Smooth muscle cell (in vitro differentiated cells): ENCODE data around the gene PTK7. TPM values are rescaled to one million over a fixed set of nuclear protein-coding genes. Genes with fewer than 3 reads are reported as not detected.
A peak's percentile ranks its signal among the peaks of the same experiment; 100 is the strongest.
"Not testable (repeated sequence)": the region's sequence is repeated elsewhere in the genome, so short reads cannot be mapped to it uniquely, and the experiment has no call there.

Experiments
- DNase-seq: peaks from one replicate; lab custom pipeline; 2025; ENCODE audit not compliant: unreplicated experiment; lab: John Stamatoyannopoulos, UW
- H2AFZ ChIP-seq: fragments of 200-600 bp; sonication (generic); 2 replicates; pipeline ENCODE4 v1.6.0; 2016; ENCODE audit warnings: antibody characterized with exemption, low read depth, mild to moderate bottlenecking
- H3F3A ChIP-seq: fragments of 200-600 bp; sonication (generic); 2 replicates; pipeline ENCODE4 v1.6.0; 2017; ENCODE audit warnings: antibody characterized with exemption, low read depth
- H3K27ac ChIP-seq: fragments of 200-600 bp; sonication (generic); 2 replicates; pipeline ENCODE4 v1.5.1; 2016; ENCODE audit warnings: low read depth, mild to moderate bottlenecking
- H3K27me3 ChIP-seq: fragments of 200-600 bp; sonication (generic); 2 replicates; pipeline ENCODE4 v1.6.1; 2016; ENCODE audit warnings: low read depth, mild to moderate bottlenecking
- H3K36me3 ChIP-seq: fragments of 200-600 bp; sonication (generic); 2 replicates; pipeline ENCODE4 v1.5.1; 2016; ENCODE audit warnings: low read depth
- H3K4me1 ChIP-seq: fragments of 200-600 bp; sonication (generic); 2 replicates; pipeline ENCODE4 v1.5.1; 2016; ENCODE audit warnings: low read depth
- H3K4me2 ChIP-seq: fragments of 200-600 bp; sonication (generic); 2 replicates; pipeline ENCODE4 v1.6.0; 2016; ENCODE audit warnings: mild to moderate bottlenecking
- H3K4me3 ChIP-seq: fragments of 200-600 bp; sonication (generic); 2 replicates; pipeline ENCODE4 v1.5.1; 2016; ENCODE audit warnings: mild to moderate bottlenecking
- H3K79me2 ChIP-seq: fragments of 200-600 bp; sonication (generic); 2 replicates; pipeline ENCODE4 v1.6.0; 2016; ENCODE audit warnings: low read depth, mild to moderate bottlenecking
- H3K9ac ChIP-seq: fragments of 200-600 bp; sonication (generic); 2 replicates; pipeline ENCODE4 v1.6.0; 2016; ENCODE audit warnings: low read depth
- H3K9me3 ChIP-seq: fragments of 200-600 bp; sonication (generic); replicated peaks from 2 replicates; pipeline ENCODE4 v1.5.1; 2016; ENCODE audit warnings: low read depth
- H4K20me1 ChIP-seq: fragments of 200-600 bp; sonication (generic); 2 replicates; pipeline ENCODE4 v1.6.0; 2016; ENCODE audit warnings: low read depth
- CTCF ChIP-seq: fragments of 200-600 bp; sonication (generic); IDR thresholded peaks from 2 replicates; pipeline ENCODE4 v1.5.1; 2017; ENCODE audit warnings: borderline replicate concordance, mild to moderate bottlenecking, antibody characterized with exemption; ENCODE audit not compliant: insufficient read depth, poor library complexity, severe bottlenecking
- WGBS: methylation state at CpG from one replicate; pipeline ENCODE4 v1.1.7; 2016; ENCODE audit warnings: low lambda C conversion rate; 5-methylcytosine and 5-hydroxymethylcytosine counted together
- polyA plus RNA-seq: library from polyadenylated mRNA; unstranded; fragments of >200 nt; fragmentation: Nextera tagmentation; extraction: Ambion mirVana; gene quantifications from 2 replicates; pipeline ENCODE4 v1.2.1, GENCODE V29; 2016
- total RNA-seq: library from RNA; depleted of rRNA; stranded (reverse); fragments of >200 nt; gene quantifications from 2 replicates; pipeline ENCODE4 v1.2.3, GENCODE V29; 2014

PTK7 gene
- total and polyA plus RNA-seq, 2 experiments from 2014 or later = 376 to 598 TPM

GRCh38 chr6:43113431-43114260 lies 37.5 kb downstream of the PTK7 start:
- Histone ChIP-seq H3K9me3 (no peaks in the 10 kb centered on the region), H3K36me3 (no peaks in the 10 kb centered on the region), H3K9ac (peak overlapping the region; percentile 92), H3K4me1 (peaks cover 38% of the 10 kb centered on the region), H3K27ac (peak overlapping the region; percentile 100), H2AFZ (no peak overlapping the region), H3K4me2 (peak overlapping the region; percentile 75), H3F3A (peaks cover 48% of the 10 kb centered on the region), H4K20me1 (peaks cover 42% of the 10 kb centered on the region), H3K79me2 (peaks cover 95% of the 10 kb centered on the region), H3K4me3 (no peak overlapping the region), H3K27me3 (no peaks in the 10 kb centered on the region)
- no peak for DNase-seq
- TF ChIP-seq CTCF = no peak
- WGBS = 36% methylated on average over 8 of the region's 12 CpGs

GRCh38 chr6:43115365-43115764 lies 39.3 kb downstream of the PTK7 start:
- H3K79me2 ChIP-seq = peaks cover 95% of the 10 kb centered on the region
- H3K9me3 ChIP-seq = no peaks in the 10 kb centered on the region
- no peaks in the 10 kb centered on the region for H3K36me3 ChIP-seq
- H3K27ac ChIP-seq = peak overlapping the region; percentile 100
- H3K4me2 ChIP-seq = peak overlapping the region; percentile 75
- peaks cover 61% of the 10 kb centered on the region for H3F3A ChIP-seq
- no peak overlapping the region for H2AFZ ChIP-seq
- H4K20me1 ChIP-seq = peaks cover 26% of the 10 kb centered on the region
- no peak for TF ChIP-seq CTCF
- 32% methylated on average over 6 of the region's 6 CpGs for WGBS
- H3K4me1 ChIP-seq = peaks cover 48% of the 10 kb centered on the region
- no peak for DNase-seq
- H3K9ac ChIP-seq = peak overlapping the region; percentile 39
- H3K4me3 ChIP-seq = no peak overlapping the region
- H3K27me3 ChIP-seq = no peaks in the 10 kb centered on the region

GRCh38 chr6:43117466-43117865 lies 41.4 kb downstream of the PTK7 start:
- H2AFZ ChIP-seq, H4K20me1 ChIP-seq, H3K4me3 ChIP-seq, H3K9me3 ChIP-seq, H3K36me3 ChIP-seq, DNase-seq, H3K27me3 ChIP-seq: not testable (repeated sequence)
- H3K4me1 ChIP-seq = peaks cover 66% of the 10 kb centered on the region
- peak overlapping the region; percentile 100 for H3K27ac ChIP-seq
- H3K9ac ChIP-seq = peak overlapping the region; percentile 69
- peaks cover 72% of the 10 kb centered on the region for H3F3A ChIP-seq
- WGBS = 82% methylated on average over 8 of the region's 8 CpGs
- peaks cover 84% of the 10 kb centered on the region for H3K79me2 ChIP-seq
- peak overlapping the region; percentile 75 for H3K4me2 ChIP-seq

GRCh38 chr6:43119482-43119881 lies 43.4 kb downstream of the PTK7 start:
- Histone ChIP-seq H3K27ac (peak overlapping the region; percentile 100), H3K9me3 (no peaks in the 10 kb centered on the region), H3K36me3 (no peaks in the 10 kb centered on the region), H2AFZ (no peak overlapping the region), H3K9ac (peak overlapping the region; percentile 83), H3F3A (peaks cover 69% of the 10 kb centered on the region), H4K20me1 (no peaks in the 10 kb centered on the region), H3K4me1 (peaks cover 68% of the 10 kb centered on the region), H3K27me3 (no peaks in the 10 kb centered on the region), H3K4me2 (peak overlapping the region; percentile 65), H3K4me3 (no peak overlapping the region), H3K79me2 (peaks cover 82% of the 10 kb centered on the region)
- no peak for TF ChIP-seq CTCF
- 65% methylated on average over 4 of the region's 4 CpGs for WGBS
- no peak for DNase-seq
